H1 (cell line): ENCODE measurements around the gene MID1. TPM values are rescaled to one million over a fixed set of nuclear protein-coding genes. Genes with fewer than 3 reads are reported as not detected.

ENCODE experiments used
- CTCF ChIA-PET: fragments of 300-600 bp; sonication (Branson Sonifier 250); formaldehyde crosslinking; loops from one replicate; lab custom pipeline; 2021; ENCODE audit not compliant: partially characterized antibody; lab: Charles Lee
- POLR2A ChIA-PET: fragments of 300-600 bp; sonication (Branson Sonifier 250); formaldehyde crosslinking; loops from one replicate; lab custom pipeline; 2021; ENCODE audit warnings: inconsistent platforms; ENCODE audit not compliant: partially characterized antibody; lab: Charles Lee
- DNase-seq, 2 experiments: peaks; one replicate each; pipeline versions ENCODE4 v3.0.0 to v3.0.0-alpha.2; 2010 to 2022; ENCODE audit warnings: low spot score in 2 of 2, low read depth in 1 of 2, mixed read lengths in 1 of 2
- FAIRE-seq: peaks from 2 replicates; lab custom pipeline; 2011; peaks lifted over from hg19 to GRCh38; lab: Jason Lieb, UNC
- H2AFZ ChIP-seq: 2 replicates; pipeline ENCODE4 v1.8.1; 2012; ENCODE audit warnings: low read length, inconsistent platforms
- H2AK5ac ChIP-seq: 2 replicates; pipeline ENCODE4 v1.6.1; 2013; ENCODE audit warnings: low read depth, low read length
- H2BK120ac ChIP-seq: replicated peaks from 2 replicates; pipeline ENCODE3; 2013; ENCODE audit warnings: low read depth, low read length, inconsistent platforms
- H2BK12ac ChIP-seq: 2 replicates; pipeline ENCODE4 v1.6.1; 2013; ENCODE audit warnings: low read depth, low read length
- H2BK15ac ChIP-seq: 2 replicates; pipeline ENCODE4 v1.6.1; 2013; ENCODE audit warnings: low read length
- H2BK20ac ChIP-seq: 2 replicates; pipeline ENCODE4 v1.6.1; 2013; ENCODE audit warnings: low read length
- H2BK5ac ChIP-seq: 2 replicates; pipeline ENCODE4 v1.6.1; 2013; ENCODE audit warnings: low read depth, low read length
- H3K14ac ChIP-seq: 2 replicates; pipeline ENCODE4 v1.6.1; 2013; ENCODE audit warnings: inconsistent platforms; ENCODE audit not compliant: insufficient read length
- H3K18ac ChIP-seq: 2 replicates; pipeline ENCODE4 v1.6.1; 2013; ENCODE audit warnings: low read length; ENCODE audit errors: extremely low read depth
- H3K23ac ChIP-seq: 2 replicates; pipeline ENCODE4 v1.6.1; 2013; ENCODE audit warnings: inconsistent platforms; ENCODE audit not compliant: insufficient read length
- H3K23me2 ChIP-seq: 2 replicates; pipeline ENCODE4 v1.6.1; 2013; ENCODE audit warnings: low read depth, low read length
- H3K27ac ChIP-seq: 2 replicates; pipeline ENCODE4 v1.6.1; 2011; ENCODE audit warnings: low read depth, low read length, inconsistent platforms
- H3K27me3 ChIP-seq, 4 experiments: replicated peaks in 1 of 4; 1 replicate in 1 of 4; 2 replicates in 3 of 4; pipeline versions ENCODE4 v1.6.1 to v1.8.1; 2011 to 2013; ENCODE audit warnings: low read length in 3 of 4, mild to moderate bottlenecking in 3 of 4, inconsistent platforms in 2 of 4, mixed read lengths in 2 of 4, moderate library complexity in 1 of 4; ENCODE audit not compliant: control insufficient read depth in 3 of 4, insufficient read depth in 3 of 4; ENCODE audit errors: extremely low read depth in 1 of 4
- H3K36me3 ChIP-seq, 4 experiments: 2 replicates each; pipeline versions ENCODE4 v1.6.1 to v1.8.1; 2011 to 2013; ENCODE audit warnings: mild to moderate bottlenecking in 4 of 4, low read length in 3 of 4, moderate library complexity in 2 of 4, control low read depth in 1 of 4, inconsistent platforms in 1 of 4; ENCODE audit not compliant: insufficient read depth in 4 of 4, control insufficient read depth in 2 of 4
- H3K4ac ChIP-seq: replicated peaks from 2 replicates; pipeline ENCODE3; 2013; ENCODE audit warnings: low read length, low read depth, mixed read lengths, inconsistent platforms; ENCODE audit not compliant: insufficient read length
- H3K4me1 ChIP-seq, 4 experiments: replicated peaks in 1 of 4; 1 replicate in 1 of 4; 2 replicates in 3 of 4; pipeline versions ENCODE4 v1.6.1 to v1.8.1; 2011 to 2013; ENCODE audit warnings: low read length in 3 of 4, inconsistent platforms in 2 of 4, mixed read lengths in 1 of 4; ENCODE audit not compliant: insufficient read depth in 4 of 4, control insufficient read depth in 3 of 4
- H3K4me2 ChIP-seq, 2 experiments: 2 replicates each; pipeline versions ENCODE4 v1.6.1 to v1.8.1; 2011 to 2013; ENCODE audit warnings: low read depth in 2 of 2, low read length in 2 of 2, control low read depth in 1 of 2, inconsistent platforms in 1 of 2, mild to moderate bottlenecking in 1 of 2; ENCODE audit not compliant: insufficient read depth in 1 of 2
- H3K4me3 ChIP-seq, 4 experiments: fragments of 200-600, 300-600 bp in 1 of 4; sonication (generic), shearing (Covaris generic), sonication (Bioruptor Twin) in 1 of 4; 2 replicates each; pipeline versions ENCODE4 v1.5.1 to v1.8.1; 2011 to 2016; ENCODE audit warnings: low read length in 4 of 4, low read depth in 3 of 4, control low read depth in 2 of 4, inconsistent platforms in 2 of 4, mild to moderate bottlenecking in 2 of 4, mixed read lengths in 1 of 4, moderate library complexity in 1 of 4; ENCODE audit not compliant: insufficient read depth in 2 of 4; ENCODE audit errors: extremely low read depth in 1 of 4
- H3K56ac ChIP-seq: replicated peaks from 2 replicates; pipeline ENCODE3; 2013; ENCODE audit warnings: low read depth, mild to moderate bottlenecking, mixed read lengths, low read length, inconsistent platforms; ENCODE audit not compliant: insufficient read length
- H3K79me1 ChIP-seq: 2 replicates; pipeline ENCODE4 v1.6.1; 2013; ENCODE audit warnings: low read depth, low read length, control low read depth
- H3K79me2 ChIP-seq, 2 experiments: 2 replicates each; pipeline versions ENCODE4 v1.6.1 to v1.8.1; 2012 to 2013; ENCODE audit warnings: low read length in 2 of 2, mild to moderate bottlenecking in 2 of 2, inconsistent platforms in 1 of 2; ENCODE audit not compliant: insufficient read depth in 2 of 2, control insufficient read depth in 1 of 2
- H3K9ac ChIP-seq, 4 experiments: replicated peaks in 1 of 4; 1 replicate in 1 of 4; 2 replicates in 3 of 4; pipeline versions ENCODE4 v1.6.1 to v1.8.1; 2011 to 2013; ENCODE audit warnings: low read depth in 3 of 4, low read length in 3 of 4, control low read depth in 2 of 4, mild to moderate bottlenecking in 2 of 4, moderate library complexity in 2 of 4, inconsistent platforms in 1 of 4; ENCODE audit errors: extremely low read depth in 1 of 4
- H3K9me3 ChIP-seq, 2 experiments: 2 replicates each; pipeline versions ENCODE4 v1.6.1 to v1.8.1; 2012 to 2013; ENCODE audit warnings: mild to moderate bottlenecking in 2 of 2, moderate library complexity in 2 of 2, control low read depth in 1 of 2, inconsistent platforms in 1 of 2, low read depth in 1 of 2, low read length in 1 of 2, mixed read lengths in 1 of 2; ENCODE audit not compliant: insufficient read depth in 2 of 2
- H4K20me1 ChIP-seq, 2 experiments: replicated peaks in 1 of 2; 2 replicates each; pipeline versions ENCODE3 to v1.8.1; 2011 to 2013; ENCODE audit warnings: inconsistent platforms in 2 of 2, low read length in 2 of 2, mild to moderate bottlenecking in 1 of 2; ENCODE audit not compliant: insufficient read depth in 2 of 2, control insufficient read depth in 1 of 2
- H4K5ac ChIP-seq: 2 replicates; pipeline ENCODE4 v1.6.1; 2013; ENCODE audit warnings: low read length, low read depth, mixed read lengths, inconsistent platforms; ENCODE audit not compliant: insufficient read length
- H4K8ac ChIP-seq: 2 replicates; pipeline ENCODE4 v1.8.0; 2013; ENCODE audit warnings: mild to moderate bottlenecking, moderate library complexity, low read length, inconsistent platforms; ENCODE audit not compliant: insufficient read depth; ENCODE audit errors: extremely low read depth
- H4K91ac ChIP-seq: replicated peaks from 2 replicates; pipeline ENCODE3; 2013; ENCODE audit warnings: low read length, mixed read lengths, inconsistent platforms; ENCODE audit not compliant: insufficient read length
- KDM4A ChIP-seq: IDR thresholded peaks from one replicate; pipeline ENCODE4 v1.7.1; 2012; ENCODE audit warnings: low read depth, mild to moderate bottlenecking, moderate library complexity, low read length, inconsistent platforms; ENCODE audit not compliant: severe bottlenecking
- TEAD4 ChIP-seq: IDR thresholded peaks from 2 replicates; pipeline ENCODE4 v1.6.1; 2012; ENCODE audit warnings: low read depth, low read length, inconsistent platforms, mixed read lengths
- WGBS, 2 experiments: shearing (Covaris generic) in 1 of 2; methylation state at CpG; one replicate each; pipeline versions ENCODE4 v1.1.6 to v1.1.7; 2013 to 2015; ENCODE audit warnings: low lambda C conversion rate in 2 of 2, mixed read lengths in 2 of 2, inconsistent platforms in 1 of 2, low coverage in 1 of 2, missing lambda C conversion rate in 1 of 2; ENCODE audit not compliant: insufficient replicate concordance in 2 of 2, insufficient coverage in 1 of 2, insufficient read length in 1 of 2; ENCODE audit errors: extremely low coverage in 1 of 2, missing lambda C conversion rate in 1 of 2; 5-methylcytosine and 5-hydroxymethylcytosine counted together
- polyA plus RNA-seq, 7 experiments: library from polyadenylated mRNA; depleted of rRNA in 3 of 7; stranded (reverse) in 5 of 7; unstranded in 2 of 7; fragments of >200 nt in 5 of 7; fragments of 200-250 nt in 2 of 7; gene quantifications; 1 replicate in 5 of 7; 2 replicates in 1 of 7; 4 replicates in 1 of 7; pipeline versions ENCODE4 v1.2.1 to v1.2.3, GENCODE V29; 2011 to 2013; ENCODE audit warnings: missing spikeins in 2 of 7, mixed read lengths in 2 of 7
- total RNA-seq: library from RNA; stranded (reverse); fragmentation: NEBNext Ultra II Directional; extraction: Animal tissue kit (Norgen Biotek cat#: 25700); gene quantifications from 2 replicates; pipeline ENCODE4 v1.2.1, GENCODE V29; 2021

MID1 gene
- total and polyA plus RNA-seq, 2 of the 8 experiments (the other 6 are each of a cell fraction or from before 2014, with no cell fraction given) = 12.9 to 54.3 TPM

DNA sequence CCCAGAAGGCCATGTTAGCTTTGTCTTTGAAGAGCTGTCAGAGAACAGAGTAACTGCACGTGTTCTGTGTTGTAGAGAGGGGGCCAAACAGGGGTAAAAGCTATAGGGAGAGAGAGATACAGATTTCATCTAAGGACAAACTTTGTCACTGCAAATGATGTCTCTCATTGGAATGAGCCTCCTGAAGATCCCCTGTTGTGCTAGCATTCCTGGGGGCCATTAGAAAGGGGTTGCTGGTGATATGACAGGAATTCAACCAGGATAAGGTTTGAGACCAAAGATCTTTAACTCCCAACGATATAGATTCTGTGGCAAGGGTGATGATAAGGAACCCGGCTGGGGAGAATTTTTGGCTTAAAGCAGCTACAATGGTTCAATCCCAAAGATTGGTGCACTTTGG lies 16.8 kb downstream of the MID1 start:
- peaks cover 0 to 83% of the 10 kb centered on the region in 2 experiments; a peak in 3 of 4 replicates for H3K79me2 ChIP-seq
- H4K5ac ChIP-seq = no peak overlapping the region
- no peaks in the 10 kb centered on the region for H4K20me1 ChIP-seq
- peaks cover 0 to 11% (median 5%) of the 10 kb centered on the region in 4 experiments; a peak in 4 of 7 replicates for H3K4me1 ChIP-seq
- WGBS, 2 experiments = 31% methylated on average over 3 of the region's 3 CpGs; no CpG with 5 or more reads in 1 of the 2 experiments
- H3K4me3 ChIP-seq = no peak overlapping the region
- no peaks in the 10 kb centered on the region for H3K9me3 ChIP-seq
- H2AFZ ChIP-seq = no peak overlapping the region
- no peak overlapping the region for H3K18ac ChIP-seq
- no peaks in the 10 kb centered on the region for H3K36me3 ChIP-seq
- no peak overlapping the region for H2BK12ac ChIP-seq
- no peak overlapping the region for H3K56ac ChIP-seq
- H3K4ac ChIP-seq = no peak overlapping the region
- no peak overlapping the region for H3K23ac ChIP-seq
- H2BK120ac ChIP-seq = no peak overlapping the region
- FAIRE-seq = peak; percentile 95
- H3K4me2 ChIP-seq = peak overlapping the region in 1 of 2 experiments; percentile 2; a peak in 1 of 4 replicates
- no peak overlapping the region for H4K8ac ChIP-seq
- no peaks in the 10 kb centered on the region for H3K27me3 ChIP-seq
- no peak overlapping the region for H4K91ac ChIP-seq
- no peak for DNase-seq
- no peak overlapping the region for H2BK20ac ChIP-seq
- H2AK5ac ChIP-seq = no peak overlapping the region
- TF ChIP-seq KDM4A (no peak), TEAD4 (peak; percentile 69)
- H3K23me2 ChIP-seq = no peaks in the 10 kb centered on the region
- ChIA-PET POLR2A (interaction anchor here (1.3 kb wide), 1 partner anchor 25 kb away, joined by 3 read pairs; no protein-coding TSS in a partner anchor), CTCF (interaction anchor here (0.9 to 1.7 kb wide), 3 partner anchors 10 to 413 kb away, joined by 3 to 5 read pairs (median 4); no protein-coding TSS in a partner anchor)
- no peaks in the 10 kb centered on the region for H3K79me1 ChIP-seq
- H3K9ac ChIP-seq = no peak overlapping the region
- H3K27ac ChIP-seq = no peak overlapping the region
- no peak overlapping the region for H3K14ac ChIP-seq
- no peak overlapping the region for H2BK15ac ChIP-seq
- H2BK5ac ChIP-seq = no peak overlapping the region
